ENCODE results near the gene RAB3IP. TPM values are rescaled to one million over a fixed set of nuclear protein-coding genes. Genes with fewer than 3 reads are reported as not detected.

The RAB3IP gene
- total and polyA plus RNA-seq, 2 of the 4 experiments (the other 2 are of a cell fraction), result 1.5 to 2.7 TPM

- H4K8ac ChIP-seq (ENCODE audit: low read depth in 2 of 2, low read length in 2 of 2), result no peak overlapping the region
- intact Hi-C loops (cut with micrococcal nuclease), result no loop called here
- no peak overlapping the region for H3K4ac ChIP-seq (ENCODE audit: low read depth, low read length)
- no peak overlapping the region for H3K18ac ChIP-seq (ENCODE audit: low read depth, low read length)
- POLR2A ChIA-PET (ENCODE audit: unreplicated experiment), result no interaction called here
- no peak for DNase-seq
- H4K20me1 ChIP-seq (ENCODE audit: insufficient read depth, low read length), result no peaks in the 10 kb centered on the region
- WGBS, 2 experiments (ENCODE audit: extremely low coverage in 2 of 2, insufficient read length in 1 of 2), result no CpG with 5 or more reads among the region's 2 CpGs
- H3K14ac ChIP-seq (replicated peaks; ENCODE audit: low read depth, low read length), result no peak overlapping the region
- no peak overlapping the region for H3K23ac ChIP-seq (ENCODE audit: low read depth, low read length)
- no peak overlapping the region for H3K9ac ChIP-seq (ENCODE audit: low read depth, low read length)
- in situ Hi-C loops (cut with MboI; ENCODE audit: low sequenced_read_pairs), result loop anchor here (10.0 kb wide), 1 partner anchor 58 kb away; no protein-coding TSS in a partner anchor
- no peaks in the 10 kb centered on the region for H3K4me1 ChIP-seq (ENCODE audit: control insufficient read depth, insufficient read depth, low read length)
- no peaks in the 10 kb centered on the region for H3K79me1 ChIP-seq (ENCODE audit: low read depth in 1 of 2, low read length in 2 of 2)
- no peak overlapping the region for H2BK5ac ChIP-seq (ENCODE audit: low read depth, low read length, poor library complexity, severe bottlenecking)
- H3K56ac ChIP-seq (ENCODE audit: extremely low read depth, insufficient read depth, low read length), result no peak overlapping the region
- no peak overlapping the region for H2AFZ ChIP-seq (replicated peaks; ENCODE audit: low read length, poor library complexity)
- H2BK15ac ChIP-seq (ENCODE audit: low read depth, low read length), result no peak overlapping the region
- H3K27ac ChIP-seq (ENCODE audit: insufficient read depth, low read length), result no peak overlapping the region
- H3K27me3 ChIP-seq (ENCODE audit: control insufficient read depth, insufficient read depth, low read length), result peaks cover 2% of the 10 kb centered on the region
- TF ChIP-seq MAZ (IDR thresholded peaks at IDR 0.05; ENCODE audit: borderline replicate concordance, low read depth, low read length), result no peak
- no peak for TF ChIP-seq NFE2L2 (IDR thresholded peaks at IDR 0.05; ENCODE audit: low read depth, low read length)
- no peak for TF ChIP-seq RCOR1 (IDR thresholded peaks at IDR 0.05; ENCODE audit: insufficient replicate concordance, low read length)
- no peak for TF ChIP-seq CTCF (conservative IDR thresholded peaks at IDR 0.05; ENCODE audit: low read depth, low read length)
- TF ChIP-seq RAD21 (IDR thresholded peaks at IDR 0.05; ENCODE audit: low read length), result no peak
- TF ChIP-seq BHLHE40 (IDR thresholded peaks at IDR 0.05; ENCODE audit: low read depth, low read length), result no peak
- TF ChIP-seq SMC3 (IDR thresholded peaks at IDR 0.05; ENCODE audit: low read depth, low read length), result no peak
- TF ChIP-seq MXI1 (IDR thresholded peaks at IDR 0.05; ENCODE audit: borderline replicate concordance, low read depth, low read length), result no peak
- no peak overlapping the region for H3K4me2 ChIP-seq (ENCODE audit: low read depth, low read length)
- no peak overlapping the region for H4K91ac ChIP-seq (ENCODE audit: insufficient read depth, low read depth, low read length)
- H3K9me1 ChIP-seq (ENCODE audit: insufficient read depth, low read length), result no peaks in the 10 kb centered on the region
- no TSS peak for BruUV-seq (replicated peaks)
- ATAC-seq (ENCODE audit: low read depth), result no peak
- no peak overlapping the region for H2AK9ac ChIP-seq (replicated peaks; ENCODE audit: low read depth, low read length, poor library complexity)
- H2BK20ac ChIP-seq (ENCODE audit: low read depth, low read length), result no peak overlapping the region
- H3K9me3 ChIP-seq (ENCODE audit: control insufficient read depth, insufficient read depth, low read length), result no peaks in the 10 kb centered on the region
- dilution Hi-C loops (cut with HindIII; ENCODE audit: low sequenced_read_pairs, unreplicated experiment), result no loop called here
- no peak overlapping the region for H2BK120ac ChIP-seq (ENCODE audit: low read depth, low read length)
- H3K4me3 ChIP-seq (ENCODE audit: insufficient read depth, low read depth, low read length), result no peak overlapping the region
- CTCF ChIA-PET, result no interaction called here
- H4K5ac ChIP-seq (ENCODE audit: low read depth, low read length), result no peak overlapping the region
- H3K36me3 ChIP-seq (ENCODE audit: control insufficient read depth, insufficient read depth, low read length), result no peaks in the 10 kb centered on the region
- no peak overlapping the region for H2AK5ac ChIP-seq (ENCODE audit: low read depth, low read length)
Observed at GRCh38 chr12:69712826-69713225, 25.8 kb upstream of the RAB3IP start.
